HG02884 (cell line): ENCODE measurements around the gene OR4D1.

Experiments
- ATAC-seq: cut with Tn5 transposase; IDR thresholded peaks from one replicate; pipeline ENCODE4 v1.9.1; 2021; ENCODE audit warnings: mild to moderate bottlenecking, moderate library complexity; ENCODE audit not compliant: unreplicated experiment

OR4D1 gene

DNA sequence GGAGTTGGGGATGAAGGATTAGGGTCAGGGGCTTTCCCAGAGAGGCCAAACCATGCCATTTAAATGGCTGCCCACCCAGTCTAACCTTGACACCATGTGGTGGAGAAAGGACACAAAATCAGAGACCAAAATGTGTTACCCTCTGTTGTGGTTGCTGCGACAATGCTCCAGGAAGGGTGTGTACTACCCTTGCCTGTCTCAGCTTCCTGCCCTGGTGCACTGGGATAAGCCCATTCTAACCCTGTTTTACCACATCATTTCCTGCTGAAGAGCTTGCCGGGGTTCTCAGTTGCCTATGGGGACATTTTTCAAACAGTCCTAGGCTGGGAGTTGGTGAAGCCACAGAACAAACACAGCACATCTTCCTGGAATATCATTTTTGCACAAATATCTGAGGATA, 4.9 kb downstream of the OR4D1 start:
- ATAC-seq, result no peak

DNA sequence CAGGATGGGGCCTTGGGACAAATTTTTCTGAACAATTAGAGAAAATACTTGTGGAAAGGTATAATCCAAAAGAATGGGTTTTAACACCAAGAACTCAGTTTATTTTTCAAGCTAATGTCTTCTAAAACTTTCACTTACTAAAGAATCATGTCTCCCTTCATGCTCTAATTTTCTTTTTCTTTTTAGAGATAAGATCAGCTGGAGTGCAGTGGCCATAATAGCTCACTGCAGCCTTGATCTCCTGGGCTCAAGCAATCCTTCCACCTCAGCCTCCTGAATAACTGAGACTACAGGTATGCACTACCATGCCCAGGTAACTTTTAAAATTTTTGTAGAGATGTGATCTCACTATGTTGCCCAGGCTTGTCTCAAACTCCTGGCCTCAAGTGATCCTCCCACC, 5.5 kb downstream of the OR4D1 start:
- no peak for ATAC-seq

DNA sequence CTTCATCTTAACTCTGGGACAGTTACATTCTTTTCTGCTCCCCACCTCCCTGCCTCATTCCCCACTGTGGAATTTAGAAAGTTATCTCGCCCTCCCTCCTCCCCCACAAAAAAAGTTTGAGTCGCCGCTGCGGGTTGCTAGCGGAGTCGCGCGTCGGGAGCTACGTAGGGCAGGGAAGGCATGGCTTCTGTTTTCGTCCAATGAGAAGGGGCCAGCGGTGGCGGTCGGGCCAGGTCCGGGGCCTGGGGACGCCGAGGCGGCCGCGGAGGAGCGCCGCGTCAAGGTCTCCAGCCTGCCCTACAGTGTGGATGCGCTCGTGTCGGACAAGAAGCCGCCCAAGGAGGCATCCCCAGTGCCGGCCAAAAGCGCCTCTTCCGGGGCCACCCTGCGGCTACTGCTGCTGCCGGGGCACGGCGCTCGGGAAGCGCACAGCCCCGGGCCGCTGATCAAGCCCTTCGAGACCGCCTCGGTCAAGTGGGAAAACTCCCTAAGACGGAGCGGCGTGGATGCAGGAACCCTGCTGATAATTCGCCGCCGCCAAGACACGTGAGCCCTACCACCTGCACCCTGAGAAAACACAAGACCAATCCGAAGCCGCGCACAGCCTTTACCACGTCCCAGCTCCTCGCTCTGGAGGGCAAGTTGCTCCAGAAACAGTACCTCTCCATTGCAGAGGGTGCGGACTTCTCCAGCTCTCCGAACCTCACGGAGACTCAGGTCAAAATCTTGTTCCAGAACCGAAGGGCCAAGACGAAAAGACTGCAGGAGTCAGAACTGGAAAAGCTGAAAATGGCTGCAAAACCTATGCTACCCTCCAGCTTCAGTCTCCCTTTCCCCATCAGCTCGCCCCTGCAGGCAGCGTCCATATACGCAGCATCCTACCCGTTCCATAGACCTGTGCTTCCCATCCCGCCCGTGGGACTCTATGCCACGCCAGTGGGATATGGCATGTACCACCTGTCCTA, 8.9 kb downstream of the OR4D1 start:
- no peak for ATAC-seq

DNA sequence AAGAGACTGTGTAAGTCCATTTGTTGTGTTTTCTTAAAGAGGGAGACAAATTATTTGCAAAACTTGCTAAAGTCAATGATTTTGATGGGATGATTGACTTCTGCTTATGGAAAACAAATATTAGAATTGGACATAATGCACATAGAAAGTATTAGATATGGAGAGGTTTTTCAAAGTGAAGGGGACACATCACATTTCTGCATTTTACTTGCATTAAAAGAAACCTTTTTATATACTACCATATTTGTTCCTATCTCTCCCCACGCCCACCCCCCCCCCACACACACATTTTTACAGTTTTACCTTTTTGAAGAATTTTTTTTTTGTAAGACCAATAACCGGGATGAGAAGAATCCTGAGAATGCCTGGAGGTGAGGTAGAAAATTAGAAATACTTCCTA, 10.0 kb downstream of the OR4D1 start:
- ATAC-seq, result no peak

DNA sequence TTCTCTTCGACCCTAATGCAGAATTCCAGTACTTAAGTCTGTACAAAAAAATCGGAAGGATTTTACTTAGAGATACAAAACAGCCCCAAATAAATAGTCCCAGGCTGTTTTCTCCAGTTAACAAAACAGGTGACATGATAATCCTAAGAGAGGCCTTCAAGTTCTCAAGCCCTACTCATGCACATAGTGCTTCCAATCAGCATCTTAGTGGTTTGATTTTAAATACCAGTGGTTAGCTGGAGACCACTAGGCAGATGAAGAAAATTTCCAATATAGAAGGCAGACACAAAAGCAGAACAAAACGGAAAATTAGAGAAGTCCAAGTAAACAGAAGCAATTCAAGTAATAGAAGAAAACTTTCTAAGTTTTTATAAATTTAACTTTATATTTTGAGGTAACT, 13.4 kb downstream of the OR4D1 start:
- no peak for ATAC-seq

DNA sequence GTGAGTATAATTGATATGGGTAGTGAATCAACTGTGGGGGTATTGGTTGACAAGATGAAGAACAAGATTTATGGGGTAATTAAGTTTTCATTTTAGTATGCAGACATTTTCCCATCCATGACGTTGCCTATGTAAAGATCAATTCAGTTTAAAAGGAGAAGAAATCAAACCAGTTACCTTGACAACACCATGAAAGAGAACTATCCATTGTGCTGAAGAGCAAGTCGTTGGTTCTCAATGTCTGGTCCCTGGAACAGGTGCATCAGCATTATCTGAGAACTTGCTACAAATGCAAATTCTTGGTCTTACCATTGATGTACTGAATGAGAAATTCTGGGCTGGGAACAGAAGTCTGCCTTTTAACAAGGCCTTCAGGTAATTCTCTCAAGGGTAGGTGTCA, 17.8 kb downstream of the OR4D1 start:
- ATAC-seq, result no peak

DNA sequence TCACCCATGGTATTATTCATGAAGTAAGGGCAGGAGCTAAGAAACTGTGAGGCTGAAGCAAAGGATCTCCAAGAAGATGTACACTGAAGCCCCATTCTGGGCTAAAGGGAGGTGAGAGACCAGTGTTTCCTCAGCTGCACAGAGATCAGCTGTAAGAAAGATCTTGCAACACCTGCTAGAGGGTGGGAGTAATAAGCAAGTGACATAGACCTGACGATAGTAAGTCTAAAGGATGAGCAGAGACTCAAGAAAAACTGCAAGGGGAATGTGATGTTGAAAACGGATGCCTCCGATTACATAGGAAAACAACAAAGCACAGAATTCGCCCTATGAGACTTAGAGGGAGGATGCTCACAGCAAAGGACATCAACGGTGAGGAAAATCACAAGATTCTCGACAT, 18.5 kb downstream of the OR4D1 start, which contains the start of gene OR4D2:
OR4D2 (plus strand) TSS at position 301 of the 400 bp plus-strand sequence. CDS start 2,674 bp downstream, outside the sequence.
- ATAC-seq, result no peak

DNA sequence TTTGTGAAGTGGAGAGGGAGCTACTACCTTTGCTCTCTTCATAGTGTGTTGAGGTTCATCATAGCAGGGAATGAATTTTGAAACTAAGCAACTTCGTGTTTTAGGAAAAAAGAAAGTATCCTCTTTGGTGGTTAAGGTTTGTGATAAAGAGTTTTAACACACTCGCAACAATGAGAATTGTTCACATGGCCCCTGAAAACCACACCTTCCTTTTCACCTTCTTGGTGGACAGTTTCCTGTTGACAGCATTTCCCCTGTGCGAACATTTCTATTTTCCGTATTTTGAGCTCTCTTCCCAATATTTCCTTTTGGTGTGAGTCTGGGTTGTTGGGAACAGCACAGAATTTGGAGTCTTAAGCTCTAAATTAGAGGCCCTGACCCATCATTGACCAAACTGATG, 22.4 kb downstream of the OR4D1 start:
- ATAC-seq, result no peak

DNA sequence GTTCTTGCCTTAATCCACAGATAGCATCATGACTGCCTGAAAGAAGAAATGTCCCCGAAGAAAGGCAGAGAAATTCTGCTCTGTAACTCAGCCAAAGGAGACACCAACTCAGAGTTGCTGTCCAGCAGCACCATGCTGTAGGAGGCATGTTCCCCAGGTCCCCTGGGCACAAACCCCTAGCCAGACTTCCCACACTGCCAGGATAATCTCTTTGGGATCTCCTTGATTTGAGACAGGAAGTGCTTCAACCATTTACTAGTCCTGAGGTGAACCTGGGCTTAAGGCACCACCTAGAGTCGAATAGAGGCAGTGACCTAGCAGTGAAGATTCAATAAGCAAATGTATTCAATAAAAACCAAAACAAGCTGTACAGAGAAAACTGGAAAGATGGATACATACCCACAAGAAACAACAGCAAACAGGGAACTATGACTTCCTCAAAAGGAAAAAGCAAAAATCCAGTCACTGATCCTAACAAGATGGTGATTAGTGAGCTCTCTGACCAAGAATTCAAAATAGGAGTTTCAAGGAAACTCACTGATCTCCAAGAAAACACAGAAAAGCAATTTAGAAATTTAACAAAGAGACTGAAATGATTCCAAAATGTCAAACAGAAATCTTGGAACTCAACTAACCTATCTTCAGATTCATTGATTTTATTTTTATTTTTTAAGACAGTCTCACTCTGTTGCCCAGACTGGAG, 24.3 kb downstream of the OR4D1 start:
- no peak for ATAC-seq

DNA sequence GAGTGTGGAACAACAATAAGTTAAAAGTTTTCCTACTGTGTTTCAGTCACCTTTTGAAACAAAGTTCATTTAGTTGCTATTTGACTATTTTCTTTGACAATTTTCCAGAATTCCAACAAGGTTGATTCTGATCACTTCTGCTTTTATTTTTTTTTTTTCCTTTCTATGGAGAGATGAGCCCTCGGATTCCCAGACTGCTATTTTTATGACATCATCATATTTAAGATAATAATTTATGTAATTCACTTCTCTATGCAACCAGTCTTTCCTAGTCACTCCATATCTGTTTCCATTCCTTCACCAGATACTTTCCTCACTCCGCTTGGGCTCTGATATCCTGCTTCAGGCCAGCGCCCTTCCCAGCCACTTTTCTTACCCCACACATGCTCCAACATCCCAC, 26.7 kb downstream of the OR4D1 start:
- ATAC-seq, result no peak

DNA sequence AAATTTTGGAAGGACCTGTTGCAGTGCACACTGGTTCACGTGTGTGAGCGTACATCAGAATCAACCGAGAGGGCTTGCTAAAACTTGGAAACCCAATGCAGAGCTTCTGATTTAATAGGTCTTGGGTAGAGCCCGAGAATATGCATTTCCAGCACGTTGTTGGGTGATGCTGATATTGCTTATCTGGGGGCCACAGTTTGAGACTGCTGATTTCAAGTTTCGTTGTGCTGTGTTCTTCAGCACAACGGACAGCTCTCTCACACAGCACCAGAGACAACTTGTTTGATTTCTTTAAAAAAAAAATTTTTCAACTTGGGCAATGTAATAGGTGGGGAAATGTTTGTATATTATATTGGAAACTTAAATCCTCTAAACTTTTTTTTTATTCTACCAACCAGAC, 28.0 kb downstream of the OR4D1 start:
- ATAC-seq, result no peak

DNA sequence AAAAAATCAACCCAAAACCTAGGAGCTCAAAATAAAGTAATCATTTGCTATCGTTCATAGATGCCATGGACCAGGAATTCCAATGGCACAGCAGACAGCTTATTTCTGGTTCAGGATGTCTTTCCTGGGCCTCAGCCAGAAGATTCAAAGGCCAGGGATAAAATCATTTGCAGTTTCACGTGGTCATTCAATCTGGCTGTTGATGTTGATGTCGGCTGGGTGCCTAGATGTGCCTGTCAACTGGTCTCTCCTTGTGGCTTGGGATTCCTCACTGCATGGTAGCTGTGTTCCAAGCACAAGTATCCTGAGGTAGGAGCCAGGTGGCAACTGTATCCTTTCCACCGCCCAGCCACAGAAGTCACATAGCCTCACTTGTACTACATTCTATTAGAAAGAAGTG, 33.6 kb downstream of the OR4D1 start:
- no peak for ATAC-seq

DNA sequence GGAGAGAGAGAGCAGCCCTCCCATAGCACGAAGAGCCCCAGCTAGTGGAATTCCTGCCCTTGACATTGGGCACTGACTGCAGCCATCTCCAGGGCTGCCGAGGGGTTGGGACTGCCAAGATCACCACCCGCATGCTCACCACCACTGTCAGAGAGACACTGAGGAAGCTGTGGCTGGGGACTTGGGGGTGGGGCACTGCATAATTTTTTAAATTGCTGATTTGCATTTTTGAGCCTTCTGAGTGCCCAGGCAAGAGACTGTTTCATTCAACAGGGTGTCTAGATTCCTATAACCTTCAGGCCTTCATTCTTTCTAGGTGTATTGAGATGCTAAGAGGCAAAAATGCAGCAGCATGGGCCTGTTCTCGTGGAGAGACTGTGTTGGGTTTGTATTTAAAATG, 35.3 kb downstream of the OR4D1 start:
- no peak for ATAC-seq

DNA sequence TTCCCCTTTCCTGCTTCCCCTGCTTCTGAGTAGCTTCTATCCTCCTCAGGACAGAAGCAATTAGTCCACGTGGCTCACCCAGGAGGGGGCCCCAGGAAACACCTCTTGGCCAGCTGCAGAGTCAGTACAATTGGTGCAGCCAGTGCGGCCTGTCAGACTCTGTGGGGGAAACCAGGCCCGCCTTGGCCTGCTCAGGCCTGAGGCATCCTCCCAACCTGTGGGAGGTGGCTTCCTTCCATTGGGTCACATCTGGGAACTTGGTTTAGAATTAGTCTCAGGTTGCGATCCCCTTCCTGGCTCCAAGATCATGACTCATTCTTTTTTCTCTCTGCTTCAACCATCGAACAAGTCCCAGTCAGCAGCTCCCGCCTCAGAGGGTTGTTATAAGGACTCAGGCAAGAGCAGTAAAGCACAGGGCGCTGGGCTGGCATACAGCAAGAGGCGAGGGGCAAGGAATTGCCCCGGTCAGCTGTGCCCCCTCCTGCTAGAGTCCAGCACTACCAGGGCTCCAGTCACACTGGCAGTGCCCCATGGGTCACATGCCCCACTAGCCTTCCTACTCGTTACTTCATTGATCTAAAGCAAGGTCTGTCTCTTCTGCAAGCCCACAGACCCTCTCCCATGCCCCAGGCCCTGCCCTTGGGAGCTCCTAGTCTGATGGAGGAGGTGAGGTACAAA, 36.3 kb downstream of the OR4D1 start:
- no peak for ATAC-seq

DNA sequence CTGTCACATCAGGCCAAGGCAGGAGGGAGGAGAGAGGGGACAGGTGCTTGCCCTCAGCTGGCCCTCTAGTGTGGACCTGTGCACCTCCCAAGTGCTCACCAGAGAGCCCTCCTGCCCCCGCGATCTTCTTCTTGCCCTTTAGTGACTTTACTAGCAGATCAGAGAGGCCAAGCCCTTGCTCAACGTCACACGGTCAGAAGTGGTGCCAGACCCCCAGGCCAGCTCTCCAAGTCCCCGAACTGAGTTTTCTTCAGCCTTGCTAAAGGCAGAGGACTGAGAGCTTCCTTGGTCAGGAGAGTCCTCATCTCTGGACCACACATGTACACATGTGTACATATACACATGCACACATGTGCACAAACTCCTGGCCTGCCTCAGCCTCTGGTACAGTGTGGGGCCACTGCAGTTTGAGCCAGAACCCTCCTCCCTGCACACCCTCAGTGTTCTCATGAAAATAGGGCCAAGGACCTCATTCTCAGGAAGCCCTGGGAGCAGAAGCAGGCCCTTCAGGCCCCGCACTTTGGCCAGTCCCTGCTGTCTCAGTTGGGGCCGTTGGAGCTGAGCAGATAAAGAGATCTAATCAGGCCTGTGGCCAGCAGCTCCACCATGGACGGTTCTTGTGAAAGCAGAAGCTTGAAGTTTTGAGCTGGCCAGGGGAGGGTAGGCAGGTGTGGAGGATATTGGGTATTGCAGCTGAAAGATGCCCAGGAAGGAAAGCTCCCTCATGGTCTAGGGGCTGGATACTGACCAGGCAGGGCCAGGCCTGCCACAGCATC, 37.0 kb downstream of the OR4D1 start:
- no peak for ATAC-seq

DNA sequence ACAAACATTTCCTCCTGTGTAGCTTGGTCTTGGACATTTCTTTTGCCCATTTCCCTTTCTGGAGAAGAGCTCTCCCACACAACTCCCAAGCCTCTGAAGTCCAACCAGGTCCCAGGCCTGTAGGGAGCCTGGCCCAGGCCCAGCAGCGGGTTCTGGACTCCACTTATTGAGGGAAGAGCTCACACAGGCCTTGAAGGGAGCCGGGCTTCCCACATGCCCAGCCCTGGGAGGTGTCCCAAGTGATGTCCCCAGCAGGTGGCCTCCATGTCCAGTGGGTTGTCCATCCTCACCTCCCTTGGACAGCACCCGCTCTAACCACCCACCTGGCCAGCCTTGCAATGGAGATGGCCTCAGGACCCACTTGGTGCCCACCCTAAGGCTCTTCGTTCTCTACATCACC, 38.4 kb downstream of the OR4D1 start:
- no peak for ATAC-seq

DNA sequence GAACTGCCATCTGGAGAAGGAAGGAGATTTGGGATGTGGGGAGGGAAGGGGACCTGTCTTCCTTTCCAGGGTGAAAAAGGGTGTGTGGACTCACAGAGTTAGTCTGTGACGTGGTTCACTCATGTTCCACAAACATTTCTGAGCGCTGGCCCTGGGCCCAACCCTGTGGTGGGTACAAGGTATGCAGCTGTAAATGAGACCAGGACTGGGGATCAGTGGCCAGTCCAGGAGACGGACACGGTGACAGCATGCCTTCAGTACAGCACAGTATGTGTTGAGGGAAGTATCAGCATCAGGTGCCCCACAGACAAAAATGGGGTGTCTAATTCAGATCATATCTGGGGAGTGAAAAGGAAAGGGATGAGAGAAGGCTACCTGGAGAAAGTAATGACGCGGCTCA, 38.9 kb downstream of the OR4D1 start:
- no peak for ATAC-seq

DNA sequence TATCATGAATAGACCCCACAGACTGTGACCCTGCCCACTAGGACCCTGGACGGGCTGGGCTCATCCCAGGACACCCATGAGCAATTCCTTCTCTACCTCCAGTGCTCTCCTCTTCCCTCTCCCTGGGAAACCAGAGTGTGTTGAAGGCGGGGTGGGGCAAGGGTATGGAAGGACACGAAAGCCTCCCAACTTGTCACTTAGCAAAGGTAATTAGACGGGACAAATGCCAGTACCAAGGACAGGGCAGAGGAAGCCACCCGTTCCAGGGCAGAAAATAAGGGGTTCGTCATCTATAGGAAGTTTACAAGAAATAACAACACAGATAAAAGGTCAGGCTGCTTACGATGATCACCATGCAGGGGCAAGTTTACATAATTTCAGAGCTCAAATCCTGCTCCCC, 39.5 kb downstream of the OR4D1 start:
- no peak for ATAC-seq

DNA sequence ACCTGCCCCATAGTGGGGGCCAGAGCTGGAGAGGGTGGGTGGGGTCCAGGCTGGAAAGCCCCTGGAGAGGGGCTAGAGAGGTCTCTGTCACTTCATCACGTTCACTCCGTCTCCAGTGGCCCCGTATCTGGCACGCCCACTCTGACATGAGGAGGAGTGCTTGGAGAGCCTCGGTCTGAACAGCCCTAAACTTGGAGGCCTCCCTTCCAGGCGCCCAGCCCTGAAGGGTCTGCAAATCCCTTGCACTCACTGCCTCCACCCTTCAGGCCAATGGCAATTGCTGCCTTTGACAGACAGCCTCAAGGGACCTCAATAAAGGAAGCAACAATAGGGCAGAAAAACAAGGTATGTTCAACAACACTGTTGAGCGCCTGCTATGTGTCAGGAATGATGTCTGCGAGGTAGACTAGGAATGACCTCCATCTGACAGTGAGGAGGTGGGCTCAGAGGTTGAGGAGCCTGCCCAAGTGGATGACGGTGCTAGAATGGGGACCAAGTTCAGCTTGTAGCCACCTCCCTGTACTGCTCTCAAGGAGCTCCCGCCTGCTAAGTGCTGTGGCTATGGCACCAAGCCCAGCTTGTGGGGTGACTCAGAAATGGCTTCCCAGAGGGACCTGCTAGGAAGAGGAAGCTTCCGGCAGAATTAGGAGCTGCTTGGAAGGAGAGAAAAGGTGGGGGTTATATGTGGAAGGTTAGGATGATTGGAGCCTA, 41.4 kb downstream of the OR4D1 start:
- no peak for ATAC-seq

DNA sequence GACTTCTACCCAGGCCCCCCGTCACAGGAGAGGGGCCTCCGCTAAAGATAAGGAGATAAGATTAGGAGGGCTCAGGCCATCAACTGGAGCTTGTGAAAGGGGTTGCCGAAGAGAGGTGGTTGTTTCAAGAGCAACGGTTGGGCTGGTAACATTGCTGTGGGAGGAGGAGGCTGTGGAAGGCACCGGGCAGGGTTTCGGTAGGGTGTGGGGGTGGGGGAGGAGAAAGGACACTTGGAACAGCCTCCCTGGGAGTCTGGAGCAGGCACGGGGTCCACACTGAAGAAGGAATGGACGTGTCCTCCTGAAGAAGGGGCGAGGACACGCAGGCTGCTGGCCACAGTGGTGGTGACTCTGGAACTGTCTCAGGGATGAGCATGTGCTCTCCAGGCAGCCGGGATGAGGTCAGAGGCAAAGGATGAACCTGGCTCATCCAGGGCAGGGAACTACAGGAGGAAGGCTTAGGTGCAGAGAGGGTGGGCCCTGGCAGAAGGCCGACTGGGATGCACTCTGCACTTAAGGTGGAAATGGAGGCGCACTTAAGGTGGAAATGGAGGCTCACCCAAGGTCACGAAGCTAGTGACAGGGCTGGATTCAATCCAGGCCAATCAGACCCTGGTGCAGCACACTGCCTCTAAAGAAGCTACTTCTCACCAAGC, 43.2 kb downstream of the OR4D1 start:
- no peak for ATAC-seq
